GM18909 (cell line): ENCODE data around the gene TP73.

Experiments used
- ATAC-seq: cut with Tn5 transposase; IDR thresholded peaks from one replicate; pipeline ENCODE4 v1.9.1; 2021; ENCODE audit warnings: mild to moderate bottlenecking; ENCODE audit not compliant: unreplicated experiment, poor library complexity

The TP73 gene

GRCh38 chr1:3700631-3701030, 48.3 kb downstream of the TP73 start:
- ATAC-seq = no peak

- no peak for ATAC-seq
Observed at GRCh38 chr1:3702528-3702927, 50.2 kb downstream of the TP73 start.

GRCh38 chr1:3702990-3703728, 50.8 kb downstream of the TP73 start:
- ATAC-seq = no peak

- no peak for ATAC-seq
Observed at GRCh38 chr1:3703786-3704371, 51.6 kb downstream of the TP73 start.

GRCh38 chr1:3705341-3705950, 53.1 kb downstream of the TP73 start:
- no peak for ATAC-seq

GRCh38 chr1:3706651-3707297, 54.5 kb downstream of the TP73 start:
- ATAC-seq = no peak

GRCh38 chr1:3707298-3707938, 55.1 kb downstream of the TP73 start:
- ATAC-seq = no peak

- no peak for ATAC-seq
Observed at GRCh38 chr1:3707939-3708328, 55.6 kb downstream of the TP73 start.

- ATAC-seq = no peak
Observed at GRCh38 chr1:3708791-3709190, 56.5 kb downstream of the TP73 start.

- no peak for ATAC-seq
Observed at GRCh38 chr1:3710251-3710650, 57.9 kb downstream of the TP73 start.

GRCh38 chr1:3711381-3711779, 59.1 kb downstream of the TP73 start:
- no peak for ATAC-seq

- no peak for ATAC-seq
Observed at GRCh38 chr1:3711780-3712451, 59.6 kb downstream of the TP73 start.

GRCh38 chr1:3712573-3713535, 60.5 kb downstream of the TP73 start:
- no peak for ATAC-seq

- no peak for ATAC-seq
Observed at GRCh38 chr1:3713840-3714239, 61.5 kb downstream of the TP73 start.

GRCh38 chr1:3714284-3714741, 62.0 kb downstream of the TP73 start:
- ATAC-seq = no peak

- no peak for ATAC-seq
Observed at GRCh38 chr1:3714814-3715213, 62.5 kb downstream of the TP73 start.

- ATAC-seq = no peak
Observed at GRCh38 chr1:3716351-3716750, 64.0 kb downstream of the TP73 start.

GRCh38 chr1:3717041-3717714, 64.9 kb downstream of the TP73 start:
- no peak for ATAC-seq
